Stomach (tissue), 9 donors: ENCODE data around the gene PRSS2. TPM values are rescaled to one million over a fixed set of nuclear protein-coding genes. Genes with fewer than 3 reads are reported as not detected.
A peak's percentile ranks its signal among the peaks of the same experiment; 100 is the strongest.

ENCODE experiments used
- DNase-seq, 2 donors: peaks; one replicate each; pipeline versions ENCODE4 v3.0.0 to v3.0.0-alpha.2; 2013 to 2019
- H3K27ac ChIP-seq, 5 donors: fragments of 200-600 bp in 4 of 5; sonication (generic) in 4 of 5; one replicate each; pipeline ENCODE4 v1.5.1; 2013 to 2019; ENCODE audit warnings: mild to moderate bottlenecking in 1 of 5, moderate library complexity in 1 of 5
- H3K27me3 ChIP-seq, 3 donors: fragments of 200-600 bp; sonication (generic); one replicate each; pipeline ENCODE4 v1.5.1; 2017 to 2019; ENCODE audit warnings: mixed run types in 1 of 3
- H3K36me3 ChIP-seq, 4 donors: fragments of 200-600 bp; sonication (generic); 1 replicate in 3 of 4; 2 replicates in 1 of 4; pipeline ENCODE4 v1.5.1; 2016 to 2019
- H3K4me1 ChIP-seq, 4 donors: fragments of 200-600 bp; sonication (generic); one replicate each; pipeline ENCODE4 v1.5.1; 2016 to 2019
- H3K4me3 ChIP-seq, 4 donors: fragments of 200-600 bp; sonication (generic) in 3 of 4; one replicate each; pipeline ENCODE4 v1.5.1; 2016 to 2019; ENCODE audit warnings: mild to moderate bottlenecking in 1 of 4
- H3K9me3 ChIP-seq, 4 donors: fragments of 200-600 bp; sonication (generic); one replicate each; pipeline ENCODE4 v1.5.1; 2016 to 2019
- CTCF ChIP-seq, 7 experiments: fragments of 450-650 bp in 4 of 7; fragments of 200-600 bp in 3 of 7; sonication (generic) in 3 of 7; IDR thresholded peaks; one replicate each; pipeline ENCODE4 v1.5.1; 2016 to 2019; ENCODE audit warnings: antibody characterized with exemption in 7 of 7, control low read depth in 2 of 7, mild to moderate bottlenecking in 1 of 7
- EP300 ChIP-seq: sonication (generic); formaldehyde crosslinking; IDR thresholded peaks from one replicate; pipeline ENCODE4 v1.6.1; 2017; ENCODE audit warnings: antibody characterized with exemption
- POLR2A ChIP-seq, 4 donors: fragments of 450-650 bp; IDR thresholded peaks; one replicate each; pipeline ENCODE4 v1.6.1; 2016; ENCODE audit warnings: antibody characterized with exemption in 4 of 4, control low read depth in 2 of 4, mild to moderate bottlenecking in 1 of 4, moderate library complexity in 1 of 4
- POLR2AphosphoS5 ChIP-seq, 3 donors: sonication (generic); formaldehyde crosslinking; IDR thresholded peaks; one replicate each; pipeline ENCODE4 v1.6.1; 2016; ENCODE audit warnings: antibody characterized with exemption in 3 of 3
- WGBS, 5 donors: extraction: QIAGEN DNeasy Blood & Tissue Kit in 3 of 5; methylation state at CpG; one replicate each; pipeline versions ENCODE4 v1.1.5 to v1.1.7; 2013 to 2018; 5-methylcytosine and 5-hydroxymethylcytosine counted together
- intact Hi-C: fragments of 100-400 bp; cut with DNase I; formaldehyde crosslinking; loops from one replicate; pipeline ENCODE4 v1.15.1; 2023; ENCODE audit warnings: low total_unique reads
- polyA plus RNA-seq, 3 donors: library from polyadenylated mRNA; stranded (reverse); fragments of 200-250 nt; gene quantifications; one replicate each; pipeline ENCODE4 v1.2.3, GENCODE V29; 2013
- total RNA-seq, 5 donors: library from RNA; depleted of rRNA; stranded (reverse); fragments of >200 nt; gene quantifications; one replicate each; pipeline versions ENCODE4 v1.1.0 to v1.2.3, GENCODE V29; 2014 to 2016
- donor health status: healthy with polysubstance abuse.
- donor health status: Bipolar disorder and iron deficiency.
- donor health status: healthy.

Gene PRSS2
- total and polyA plus RNA-seq, 8 donors = 1.3 to 86.1 (median 59.1) TPM; not detected in 3

- DNase-seq = no peak
- intact Hi-C loops = loop anchor here (10.0 kb wide), 1 partner anchor 149 kb away; no protein-coding TSS in a partner anchor
- TF ChIP-seq CTCF (IDR thresholded peaks at IDR 0.05) (no peak), POLR2A (IDR thresholded peaks at IDR 0.05) (no peak), EP300 (no peak), POLR2AphosphoS5 (IDR thresholded peaks at IDR 0.05) (no peak)
- no peak overlapping the region for H3K4me3 ChIP-seq
- H3K9me3 ChIP-seq = no peaks in the 10 kb centered on the region
- WGBS, 5 donors = 83 to 89% (median 85%) methylated on average over 7 of the region's 7 CpGs
- H3K27ac ChIP-seq = no peak overlapping the region
- peaks cover 0 to 9% (median 5%) of the 10 kb centered on the region in 4 donors for H3K4me1 ChIP-seq
- H3K36me3 ChIP-seq = no peaks in the 10 kb centered on the region
- peaks cover 0 to 48% (median 6%) of the 10 kb centered on the region in 3 donors for H3K27me3 ChIP-seq
Measured at GRCh38 chr7:142784096-142784495, 13.3 kb downstream of the PRSS2 start.

- Histone ChIP-seq H3K27ac (no peak overlapping the region), H3K9me3 (no peaks in the 10 kb centered on the region), H3K4me1 (peaks cover 0 to 9% (median 5%) of the 10 kb centered on the region in 4 donors), H3K4me3 (no peak overlapping the region), H3K36me3 (no peaks in the 10 kb centered on the region), H3K27me3 (peaks cover 0 to 48% (median 6%) of the 10 kb centered on the region in 3 donors)
- WGBS, 5 donors = 71 to 80% (median 75%) methylated on average over 8 of the region's 8 CpGs
- DNase-seq = no peak
- TF ChIP-seq POLR2AphosphoS5 (IDR thresholded peaks at IDR 0.05) = no peak
- no peak for TF ChIP-seq EP300
- no peak for TF ChIP-seq POLR2A (IDR thresholded peaks at IDR 0.05)
- no peak for TF ChIP-seq CTCF (IDR thresholded peaks at IDR 0.05)
- intact Hi-C loops = loop anchor here (10.0 kb wide), 1 partner anchor 150 kb away; no protein-coding TSS in a partner anchor
Measured at GRCh38 chr7:142784716-142785115, 13.9 kb downstream of the PRSS2 start.

- Histone ChIP-seq H3K4me3 (no peak overlapping the region), H3K36me3 (no peaks in the 10 kb centered on the region), H3K27me3 (peaks cover 0 to 48% (median 6%) of the 10 kb centered on the region in 3 donors), H3K4me1 (peaks cover 0 to 9% (median 5%) of the 10 kb centered on the region in 4 donors), H3K9me3 (no peaks in the 10 kb centered on the region), H3K27ac (no peak overlapping the region)
- DNase-seq = peak in 1 of 2 donors; percentile 60
- intact Hi-C loops = loop anchor here (10.0 kb wide), 1 partner anchor 151 kb away; no protein-coding TSS in a partner anchor
- WGBS, 5 donors = 65 to 80% (median 71%) methylated on average over 7 to 8 of the region's 8 CpGs
- TF ChIP-seq CTCF (IDR thresholded peaks at IDR 0.05) (no peak), EP300 (no peak), POLR2AphosphoS5 (IDR thresholded peaks at IDR 0.05) (peak in 2 of 3 donors; percentile 37 to 45)
Measured at GRCh38 chr7:142785841-142786250, 15.1 kb downstream of the PRSS2 start.

GRCh38 chr7:142787034-142787768, 16.4 kb downstream of the PRSS2 start:
- no peak for DNase-seq
- peaks cover 0 to 9% (median 5%) of the 10 kb centered on the region in 4 donors for H3K4me1 ChIP-seq
- H3K4me3 ChIP-seq = no peak overlapping the region
- H3K27me3 ChIP-seq = peaks cover 0 to 44% (median 6%) of the 10 kb centered on the region in 3 donors
- intact Hi-C loops = loop anchor here (10.0 kb wide), 1 partner anchor 152 kb away; no protein-coding TSS in a partner anchor
- H3K9me3 ChIP-seq = no peaks in the 10 kb centered on the region
- no peak for TF ChIP-seq POLR2A (IDR thresholded peaks at IDR 0.05)
- TF ChIP-seq EP300 = no peak
- TF ChIP-seq POLR2AphosphoS5 (IDR thresholded peaks at IDR 0.05) = no peak
- TF ChIP-seq CTCF (IDR thresholded peaks at IDR 0.05) = no peak
- 74 to 82% (median 80%) methylated on average over 10 to 11 of the region's 11 CpGs for whole genome bisulfite sequencing, 5 donors
- no peaks in the 10 kb centered on the region for H3K36me3 ChIP-seq
- H3K27ac ChIP-seq = peak overlapping the region in 1 of 5 donors; percentile 14
